ENCODE measurements around the gene COPB1.

- TF ChIP-seq USF1 (IDR thresholded peaks at IDR 0.05; ENCODE audit: borderline replicate concordance, low read depth) (no peak), CTCF (IDR thresholded peaks at IDR 0.05) (no peak), EZH2phosphoT487 (IDR thresholded peaks at IDR 0.05; ENCODE audit: borderline replicate concordance, low read depth) (no peak), GABPA (IDR thresholded peaks at IDR 0.05; ENCODE audit: low read depth) (no peak), RFX5 (IDR thresholded peaks at IDR 0.05; ENCODE audit: low read length) (no peak), TEAD4 (IDR thresholded peaks at IDR 0.05; ENCODE audit: borderline replicate concordance, insufficient read depth) (no peak), SIN3A (IDR thresholded peaks at IDR 0.05; ENCODE audit: borderline replicate concordance, low read depth, low read length) (no peak)
Observed at GRCh38 chr11:14520747-14521151, 21.1 kb upstream of the COPB1 start.
